K562 (cell line): ENCODE data around the gene GPR85. TPM values are rescaled to one million over a fixed set of nuclear protein-coding genes. Genes with fewer than 3 reads are reported as not detected.

Source experiments
- ARNT ChIP-seq, 2 experiments: fragments of 450-650 bp; IDR thresholded peaks; 2 replicates each; pipeline ENCODE4 v1.6.1; 2016; ENCODE audit warnings: mild to moderate bottlenecking in 1 of 2
- BACH1 ChIP-seq: fragments of 200-800 bp; sonication (Bioruptor generic); IDR thresholded peaks from 2 replicates; pipeline ENCODE4 v1.6.1; 2016; ENCODE audit warnings: missing genetic modification characterization, missing compliant biosample characterization
- BCL6 ChIP-seq: fragments of 250-450 bp; sonication (Bioruptor Pico); IDR thresholded peaks from 2 replicates; pipeline ENCODE4 v1.4.0; 2020
- BCOR ChIP-seq: fragments of 450-650 bp; IDR thresholded peaks from 2 replicates; pipeline ENCODE4 v1.6.1; 2016
- BDP1 ChIP-seq: IDR thresholded peaks from 3 replicates; pipeline ENCODE4 v1.6.1; 2011; ENCODE audit not compliant: insufficient read length, insufficient read depth
- CEBPZ ChIP-seq: fragments of 150-350 bp; IDR thresholded peaks from 2 replicates; pipeline ENCODE4 v1.6.1; 2014; ENCODE audit warnings: low read depth, mild to moderate bottlenecking, low read length, borderline replicate concordance
- COPS2 ChIP-seq: fragments of 450-650 bp; conservative IDR thresholded peaks from 2 replicates; pipeline ENCODE4 v1.6.1; 2016; ENCODE audit warnings: mild to moderate bottlenecking, moderate library complexity
- ESRRA ChIP-seq: fragments of 450-650 bp; IDR thresholded peaks from 2 replicates; pipeline ENCODE4 v1.6.1; 2014; ENCODE audit warnings: low read depth, mild to moderate bottlenecking, moderate library complexity, borderline replicate concordance
- FOXK1 ChIP-seq: sonication (generic); formaldehyde crosslinking; IDR thresholded peaks from 2 replicates; pipeline ENCODE4 v1.8.0; 2022; ENCODE audit warnings: missing genetic modification reagents, mild to moderate bottlenecking, borderline replicate concordance
- HDAC2 ChIP-seq: fragments of 450-650 bp; IDR thresholded peaks from 2 replicates; pipeline ENCODE4 v1.6.1; 2016; ENCODE audit warnings: mild to moderate bottlenecking
- HDGF ChIP-seq: fragments of 450-650 bp; IDR thresholded peaks from 2 replicates; pipeline ENCODE4 v1.6.1; 2016
- HNRNPH1 ChIP-seq: fragments of 200-400 bp; formaldehyde crosslinking; optimal IDR thresholded peaks from 2 replicates; pipeline ENCODE3; 2017; ENCODE audit warnings: low read depth, mild to moderate bottlenecking, low read length, moderate library complexity
- HSF4 ChIP-seq: fragments of 250-450 bp; sonication (Bioruptor Pico); IDR thresholded peaks from 2 replicates; pipeline ENCODE4 v2.1.2; 2022; ENCODE audit warnings: mild to moderate bottlenecking, moderate library complexity, borderline replicate concordance
- MCM5 ChIP-seq: fragments of 450-650 bp; IDR thresholded peaks from 2 replicates; pipeline ENCODE4 v1.6.1; 2016; ENCODE audit warnings: low read depth
- PHB2 ChIP-seq: fragments of 450-650 bp; IDR thresholded peaks from 2 replicates; pipeline ENCODE4 v1.6.1; 2017; ENCODE audit warnings: low read depth
- SMAD3 ChIP-seq: fragments of 450-650 bp; formaldehyde crosslinking; conservative IDR thresholded peaks from 2 replicates; pipeline ENCODE4 v1.4.0; 2020; ENCODE audit warnings: mild to moderate bottlenecking
- SRF ChIP-seq, 2 experiments: fragments of 250-450, 450-650 bp in 1 of 2; sonication (Bioruptor Pico) in 1 of 2; sonication (generic) in 1 of 2; formaldehyde crosslinking; IDR thresholded peaks; 2 replicates each; pipeline versions ENCODE4 v1.5.0 to v1.5.1; 2020 to 2022; ENCODE audit warnings: mild to moderate bottlenecking in 1 of 2, missing genetic modification reagents in 1 of 2
- TFAP4 ChIP-seq: sonication (generic); formaldehyde crosslinking; IDR thresholded peaks from 2 replicates; pipeline ENCODE4 v1.8.0; 2022; ENCODE audit warnings: missing genetic modification reagents, mild to moderate bottlenecking, moderate library complexity, borderline replicate concordance
- U2AF1 ChIP-seq: fragments of 200-400 bp; formaldehyde crosslinking; optimal IDR thresholded peaks from 2 replicates; pipeline ENCODE3; 2017; ENCODE audit warnings: mild to moderate bottlenecking, low read depth, low read length, moderate library complexity
- ZBTB26 ChIP-seq: fragments of 450-650 bp; formaldehyde crosslinking; IDR thresholded peaks from 2 replicates; pipeline ENCODE4 v1.4.0; 2022; ENCODE audit warnings: missing genetic modification characterization
- ZNF124 ChIP-seq: sonication (generic); formaldehyde crosslinking; IDR thresholded peaks from 2 replicates; pipeline ENCODE4 v1.8.1; 2022; ENCODE audit warnings: missing genetic modification reagents
- ZNF395 ChIP-seq: fragments of 200-800 bp; sonication (Bioruptor generic); IDR thresholded peaks from 2 replicates; pipeline ENCODE4 v1.6.1; 2017; ENCODE audit warnings: missing genetic modification characterization, missing compliant biosample characterization
- polyA plus RNA-seq, 8 experiments: library from polyadenylated mRNA; depleted of rRNA in 4 of 8; stranded (reverse) in 5 of 8; unstranded in 3 of 8; fragments of >200 nt; fragmentation: Nextera tagmentation in 2 of 8; fragmentation: Illumina TruSeq in 1 of 8; extraction: Ambion mirVana in 2 of 8; extraction: Trizol in 1 of 8; gene quantifications; 2 replicates each; pipeline versions ENCODE4 v1.2.1 to v1.2.3, GENCODE V29; 2011 to 2014; ENCODE audit warnings: inconsistent platforms in 1 of 8, missing spikeins in 1 of 8
- total RNA-seq, 7 experiments: library from RNA; depleted of rRNA in 6 of 7; stranded (reverse); fragments of >200 nt in 6 of 7; fragmentation: Illumina TruSeq in 2 of 7; extraction: Trizol in 2 of 7; gene quantifications; 2 replicates each; pipeline versions ENCODE4 v1.2.1 to v1.2.3, GENCODE V29; 2011 to 2021; ENCODE audit warnings: low replicate concordance in 1 of 7

GPR85 gene
- total and polyA plus RNA-seq, 9 of the 15 experiments (the other 6 are each of a cell fraction or from before 2014, with no cell fraction given), result 2.9 to 18.2 (median 4.0) TPM

- no peak; the same call in 1 of the 2 replicates for TF ChIP-seq PHB2
- no peak for TF ChIP-seq U2AF1
- TF ChIP-seq BACH1 (tag), result no peak; the same call in 1 of the 2 replicates
- TF ChIP-seq SRF (CRISPR knock-in tag; IDR thresholded peaks at IDR 0.05), result peak in 1 of 2 experiments; percentile 60; a peak in 1 of 4 replicates
- TF ChIP-seq ARNT (IDR thresholded peaks at IDR 0.05), result no peak
- no peak for TF ChIP-seq MCM5
- no peak for TF ChIP-seq ZNF395 (CRISPR knock-in tag)
- TF ChIP-seq BCOR, result 0 out of 2 replicates have a peak, but pooled peaks have one; percentile 7
- no peak for TF ChIP-seq SMAD3 (CRISPR knock-in tag)
- TF ChIP-seq HDAC2, result peak; percentile 92
- peak; percentile 78; the same call in 1 of the 2 replicates for TF ChIP-seq TFAP4
- TF ChIP-seq FOXK1, result peak; percentile 70; the same call in 1 of the 2 replicates
- TF ChIP-seq BCL6 (CRISPR knock-in tag), result no peak
- no peak for TF ChIP-seq HSF4
- TF ChIP-seq CEBPZ, result no peak
- no peak for TF ChIP-seq ZNF124 (CRISPR knock-in tag)
- no peak for TF ChIP-seq COPS2
- no peak for TF ChIP-seq BDP1
- no peak for TF ChIP-seq ZBTB26
- TF ChIP-seq HNRNPH1, result no peak
- no peak for TF ChIP-seq HDGF
- no peak; the same call in 1 of the 2 replicates for TF ChIP-seq ESRRA
These were observed 31.7 kb upstream of the GPR85 start, which contains the start of gene SMIM30 (continued) for GRCh38 chr7:113118074-113118959.
